ENCODE data around the gene UBR4.
"Not testable (repeated sequence)": the region's sequence is repeated elsewhere in the genome, so short reads cannot be mapped to it uniquely, and the experiment has no call there.

UBR4 gene

GRCh38 chr1:19220080-19220846 is 10.2 kb upstream of the UBR4 start:
- no peak for DNase-seq (ENCODE audit: extremely low read depth in 1 of 2, low read depth in 1 of 2)

GRCh38 chr1:19219451-19219850 is 9.4 kb upstream of the UBR4 start:
- no peak for DNase-seq (ENCODE audit: extremely low read depth in 1 of 2, low read depth in 1 of 2)

GRCh38 chr1:19216585-19216984 is 6.5 kb upstream of the UBR4 start:
- DNase-seq (ENCODE audit: extremely low read depth in 1 of 2, low read depth in 1 of 2) = not testable (repeated sequence)

- no peak for DNase-seq (ENCODE audit: extremely low read depth in 1 of 2, low read depth in 1 of 2)
Measured at GRCh38 chr1:19213580-19213979, 3.5 kb upstream of the UBR4 start.

GRCh38 chr1:19212167-19212566 is 2.1 kb upstream of the UBR4 start:
- DNase-seq (ENCODE audit: extremely low read depth in 1 of 2, low read depth in 1 of 2) = no peak

- DNase-seq (ENCODE audit: extremely low read depth in 1 of 2, low read depth in 1 of 2) = no peak
Measured at GRCh38 chr1:19210772-19211549, 895 bp upstream of the UBR4 start.

GRCh38 chr1:19209439-19209989 is 552 bp downstream of the UBR4 start:
- peak; percentile 38 to 65 for DNase-seq (ENCODE audit: extremely low read depth in 1 of 2, low read depth in 1 of 2)

GRCh38 chr1:19208710-19209438 is 1.2 kb downstream of the UBR4 start:
- DNase-seq (ENCODE audit: extremely low read depth in 1 of 2, low read depth in 1 of 2) = no peak

GRCh38 chr1:19206947-19207346 is 3.1 kb downstream of the UBR4 start:
- no peak for DNase-seq (ENCODE audit: extremely low read depth in 1 of 2, low read depth in 1 of 2)

- DNase-seq (ENCODE audit: extremely low read depth in 1 of 2, low read depth in 1 of 2) = no peak
Measured at GRCh38 chr1:19205845-19206244, 4.2 kb downstream of the UBR4 start.

- no peak for DNase-seq (ENCODE audit: extremely low read depth in 1 of 2, low read depth in 1 of 2)
Measured at GRCh38 chr1:19205403-19205802, 4.7 kb downstream of the UBR4 start.

- DNase-seq (ENCODE audit: extremely low read depth in 1 of 2, low read depth in 1 of 2) = no peak
Measured at GRCh38 chr1:19204446-19205266, 5.4 kb downstream of the UBR4 start.

GRCh38 chr1:19203440-19203839 is 6.6 kb downstream of the UBR4 start:
- no peak for DNase-seq (ENCODE audit: extremely low read depth in 1 of 2, low read depth in 1 of 2)

GRCh38 chr1:19202396-19202795 is 7.7 kb downstream of the UBR4 start:
- no peak for DNase-seq (ENCODE audit: extremely low read depth in 1 of 2, low read depth in 1 of 2)

- DNase-seq (ENCODE audit: extremely low read depth in 1 of 2, low read depth in 1 of 2) = no peak
Measured at GRCh38 chr1:19199969-19200604, 10.0 kb downstream of the UBR4 start.

- no peak for DNase-seq (ENCODE audit: extremely low read depth in 1 of 2, low read depth in 1 of 2)
Measured at GRCh38 chr1:19199329-19199968, 10.6 kb downstream of the UBR4 start.

GRCh38 chr1:19198820-19199219 is 11.2 kb downstream of the UBR4 start:
- no peak for DNase-seq (ENCODE audit: extremely low read depth in 1 of 2, low read depth in 1 of 2)

- no peak for DNase-seq (ENCODE audit: extremely low read depth in 1 of 2, low read depth in 1 of 2)
Measured at GRCh38 chr1:19197845-19198244, 12.2 kb downstream of the UBR4 start.

GRCh38 chr1:19196331-19196730 is 13.7 kb downstream of the UBR4 start:
- DNase-seq (ENCODE audit: extremely low read depth in 1 of 2, low read depth in 1 of 2) = no peak
